H9 (cell line): ENCODE data around the gene RPP25. TPM values are rescaled to one million over a fixed set of nuclear protein-coding genes. Genes with fewer than 3 reads are reported as not detected.

ENCODE experiments used
- DNase-seq: peaks from one replicate; pipeline ENCODE4 v3.0.0-alpha.2; 2017
- H2AFZ ChIP-seq: one replicate; pipeline ENCODE4 v1.6.1; 2013; ENCODE audit warnings: mild to moderate bottlenecking, low read length, control low read depth, moderate library complexity
- H2AK5ac ChIP-seq: 2 replicates; pipeline ENCODE4 v1.6.1; 2013; ENCODE audit warnings: low read length, control low read depth, mixed read lengths; ENCODE audit not compliant: insufficient read length
- H2BK120ac ChIP-seq: one replicate; pipeline ENCODE4 v1.6.1; 2013; ENCODE audit warnings: low read depth, mild to moderate bottlenecking, low read length, control low read depth, inconsistent platforms; ENCODE audit not compliant: poor library complexity, severe bottlenecking
- H2BK12ac ChIP-seq: 2 replicates; pipeline ENCODE4 v1.6.1; 2013; ENCODE audit warnings: low read length, control low read depth, mixed read lengths, low read depth; ENCODE audit not compliant: insufficient read length
- H2BK15ac ChIP-seq: 2 replicates; pipeline ENCODE4 v1.6.1; 2013; ENCODE audit warnings: low read depth, low read length, control low read depth
- H2BK20ac ChIP-seq: one replicate; pipeline ENCODE4 v1.6.1; 2013; ENCODE audit warnings: low read depth, mild to moderate bottlenecking, low read length, control low read depth, inconsistent platforms; ENCODE audit not compliant: poor library complexity, severe bottlenecking
- H2BK5ac ChIP-seq: 2 replicates; pipeline ENCODE4 v1.6.1; 2013; ENCODE audit warnings: low read length, control low read depth, mixed read lengths; ENCODE audit not compliant: insufficient read length
- H3K14ac ChIP-seq: 2 replicates; pipeline ENCODE4 v1.6.1; 2013; ENCODE audit warnings: low read length, control low read depth; ENCODE audit not compliant: insufficient read depth
- H3K18ac ChIP-seq: 2 replicates; pipeline ENCODE4 v1.6.1; 2013; ENCODE audit warnings: low read depth, mild to moderate bottlenecking, mixed read lengths, low read length, control low read depth; ENCODE audit not compliant: insufficient read length
- H3K23ac ChIP-seq: 2 replicates; pipeline ENCODE4 v1.6.1; 2013; ENCODE audit warnings: low read length, control low read depth, mixed read lengths, low read depth; ENCODE audit not compliant: insufficient read length
- H3K23me2 ChIP-seq: 2 replicates; pipeline ENCODE4 v1.6.1; 2013; ENCODE audit warnings: low read depth, mild to moderate bottlenecking, mixed read lengths, low read length, control low read depth; ENCODE audit not compliant: insufficient read length, poor library complexity, severe bottlenecking
- H3K27ac ChIP-seq: 2 replicates; pipeline ENCODE4 v1.5.1; 2013; ENCODE audit warnings: low read length, control low read depth, mixed read lengths, low read depth; ENCODE audit not compliant: insufficient read length
- H3K27me3 ChIP-seq: 2 replicates; pipeline ENCODE4 v1.6.1; 2013; ENCODE audit warnings: low read length, control low read depth, inconsistent platforms; ENCODE audit not compliant: insufficient read depth
- H3K4ac ChIP-seq: 2 replicates; pipeline ENCODE4 v1.6.1; 2013; ENCODE audit warnings: low read depth, mild to moderate bottlenecking, control low read depth, inconsistent platforms, low read length, moderate library complexity
- H3K4me1 ChIP-seq: 2 replicates; pipeline ENCODE4 v1.6.1; 2013; ENCODE audit warnings: low read length, control low read depth, inconsistent platforms; ENCODE audit not compliant: insufficient read depth
- H3K4me2 ChIP-seq: 2 replicates; pipeline ENCODE4 v1.6.1; 2013; ENCODE audit warnings: low read length, control low read depth, mixed read lengths; ENCODE audit not compliant: insufficient read length, insufficient read depth
- H3K56ac ChIP-seq: 2 replicates; pipeline ENCODE4 v1.6.1; 2013; ENCODE audit warnings: low read depth, mild to moderate bottlenecking, mixed read lengths, low read length, control low read depth; ENCODE audit not compliant: insufficient read length
- H3K79me1 ChIP-seq: 2 replicates; pipeline ENCODE4 v1.6.1; 2013; ENCODE audit warnings: low read depth, mild to moderate bottlenecking, moderate library complexity, low read length, control low read depth, inconsistent platforms; ENCODE audit not compliant: insufficient read depth, poor library complexity, severe bottlenecking
- H3K79me2 ChIP-seq: 2 replicates; pipeline ENCODE4 v1.6.1; 2013; ENCODE audit warnings: low read length, control low read depth, inconsistent platforms; ENCODE audit not compliant: insufficient read depth
- H3K9ac ChIP-seq: 2 replicates; pipeline ENCODE4 v1.6.1; 2013; ENCODE audit warnings: low read length, control low read depth, mixed read lengths; ENCODE audit not compliant: insufficient read length; ENCODE audit errors: extremely low read depth
- H3K9me3 ChIP-seq: one replicate; pipeline ENCODE4 v1.6.1; 2013; ENCODE audit warnings: low read depth, low read length, inconsistent platforms; ENCODE audit not compliant: control insufficient read depth
- H3T11ph ChIP-seq: one replicate; pipeline ENCODE4 v1.6.1; 2013; ENCODE audit warnings: mild to moderate bottlenecking, low read length, control low read depth, inconsistent platforms
- H4K20me1 ChIP-seq: one replicate; pipeline ENCODE4 v1.6.1; 2013; ENCODE audit not compliant: control insufficient read depth, insufficient read length, insufficient read depth
- H4K5ac ChIP-seq: 2 replicates; pipeline ENCODE4 v1.6.1; 2013; ENCODE audit warnings: low read depth, mild to moderate bottlenecking, mixed read lengths, low read length, control low read depth; ENCODE audit not compliant: insufficient read length
- H4K8ac ChIP-seq: replicated peaks from 2 replicates; pipeline ENCODE4 v1.6.1; 2013; ENCODE audit warnings: low read length, control low read depth, mixed read lengths, low read depth; ENCODE audit not compliant: insufficient read length
- H4K91ac ChIP-seq: 2 replicates; pipeline ENCODE4 v1.6.1; 2013; ENCODE audit warnings: low read depth, mild to moderate bottlenecking, moderate library complexity, mixed read lengths, low read length, control low read depth; ENCODE audit not compliant: insufficient read length
- H3K27ac Mint-ChIP-seq, 3 experiments: 2 replicates in 2 of 3; 3 replicates in 1 of 3; pipeline ENCODE4 v1.8.0; 2020 to 2021; ENCODE audit warnings: mixed read lengths in 3 of 3, mild to moderate bottlenecking in 1 of 3, moderate library complexity in 1 of 3
- H3K27me3 Mint-ChIP-seq: 2 replicates; pipeline ENCODE4 v1.8.0; 2021; ENCODE audit warnings: low read depth, mild to moderate bottlenecking, moderate library complexity, mixed read lengths
- H3K36me3 Mint-ChIP-seq, 3 experiments: 2 replicates in 2 of 3; 3 replicates in 1 of 3; pipeline ENCODE4 v1.8.0; 2020 to 2021; ENCODE audit warnings: low read depth in 3 of 3, mixed read lengths in 3 of 3; ENCODE audit not compliant: insufficient read depth in 1 of 3
- H3K4me1 Mint-ChIP-seq, 2 experiments: 2 replicates each; pipeline ENCODE4 v1.8.0; 2020; ENCODE audit warnings: mixed read lengths in 2 of 2
- H3K4me3 Mint-ChIP-seq, 2 experiments: 2 replicates in 1 of 2; 3 replicates in 1 of 2; pipeline ENCODE4 v1.8.0; 2020 to 2021; ENCODE audit warnings: mild to moderate bottlenecking in 2 of 2, mixed read lengths in 2 of 2, moderate library complexity in 1 of 2
- H3K9me3 Mint-ChIP-seq, 2 experiments: 2 replicates in 1 of 2; 3 replicates in 1 of 2; pipeline ENCODE4 v1.8.0; 2020; ENCODE audit warnings: mild to moderate bottlenecking in 2 of 2, mixed read lengths in 2 of 2, moderate library complexity in 1 of 2
- CTCF ChIP-seq: fragments of 200-600 bp; sonication (generic); conservative IDR thresholded peaks from 3 replicates; pipeline ENCODE4 v1.8.0; 2021; ENCODE audit warnings: antibody characterized with exemption, mild to moderate bottlenecking
- WGBS: extraction: QIAGEN DNeasy Blood & Tissue Kit; methylation state at CpG from one replicate; pipeline ENCODE4 v1.1.7; 2013; ENCODE audit warnings: missing lambda C conversion rate, low lambda C conversion rate, mixed read lengths; ENCODE audit not compliant: insufficient read length; ENCODE audit errors: extremely low coverage; 5-methylcytosine and 5-hydroxymethylcytosine counted together
- total RNA-seq: library from RNA; stranded (reverse); gene quantifications from 2 replicates; pipeline ENCODE4 v1.2.1, GENCODE V29; 2021

Gene RPP25
- total RNA-seq, 1 experiment from 2014 or later, result 12.6 TPM

GRCh38 chr15:74960286-74960685 lies 3.7 kb upstream of the RPP25 start:
- Mint-ChIP-seq H3K4me1 (peaks cover 17 to 34% of the 10 kb centered on the region in 2 experiments), H3K9me3 (no peaks in the 10 kb centered on the region), H3K27me3 (peaks cover 79% of the 10 kb centered on the region), H3K27ac (no peak overlapping the region), H3K36me3 (peaks cover 0 to 2% (median 0%) of the 10 kb centered on the region in 3 experiments; a peak in 2 of 7 replicates), H3K4me3 (no peak overlapping the region)
- H3K27ac ChIP-seq, result no peak overlapping the region
- no peak overlapping the region for H2BK20ac ChIP-seq
- no peak for DNase-seq
- no peaks in the 10 kb centered on the region; the same call in 1 of the 2 replicates for H3K4me1 ChIP-seq
- H2BK5ac ChIP-seq, result no peak overlapping the region
- H3K27me3 ChIP-seq, result peaks cover 11% of the 10 kb centered on the region; the same call in 1 of the 2 replicates
- H3K56ac ChIP-seq, result no peak overlapping the region
- H3K79me1 ChIP-seq, result no peaks in the 10 kb centered on the region
- TF ChIP-seq CTCF, result no peak
- H3K23ac ChIP-seq, result no peak overlapping the region
- no peak overlapping the region for H4K8ac ChIP-seq
- H3K9ac ChIP-seq, result no peak overlapping the region
- no peak overlapping the region for H3K4ac ChIP-seq
- no peak overlapping the region for H2BK15ac ChIP-seq
- no peak overlapping the region for H3T11ph ChIP-seq
- H4K91ac ChIP-seq, result no peak overlapping the region
- no peak overlapping the region for H3K18ac ChIP-seq
- no peak overlapping the region for H2BK12ac ChIP-seq
- no peak overlapping the region for H3K4me2 ChIP-seq
- H2AK5ac ChIP-seq, result no peak overlapping the region
- peaks cover 34% of the 10 kb centered on the region for H3K23me2 ChIP-seq
- no peaks in the 10 kb centered on the region for H4K20me1 ChIP-seq
- no peak overlapping the region for H2AFZ ChIP-seq
- H3K14ac ChIP-seq, result no peak overlapping the region
- WGBS, result no CpG with 5 or more reads among the region's 1 CpG
- H3K79me2 ChIP-seq, result peaks cover 3% of the 10 kb centered on the region; the same call in 1 of the 2 replicates
- no peak overlapping the region for H4K5ac ChIP-seq
- H2BK120ac ChIP-seq, result no peak overlapping the region
- H3K9me3 ChIP-seq, result no peaks in the 10 kb centered on the region
